Measurements from ENCODE around the gene ZNF182. TPM values are rescaled to one million over a fixed set of nuclear protein-coding genes. Genes with fewer than 3 reads are reported as not detected.
"Not testable (repeated sequence)": the region's sequence is repeated elsewhere in the genome, so short reads cannot be mapped to it uniquely, and the experiment has no call there.

ZNF182 gene
- total and polyA plus RNA-seq, 2 experiments from 2014 or later = 1.6 to 2.6 TPM

DNA sequence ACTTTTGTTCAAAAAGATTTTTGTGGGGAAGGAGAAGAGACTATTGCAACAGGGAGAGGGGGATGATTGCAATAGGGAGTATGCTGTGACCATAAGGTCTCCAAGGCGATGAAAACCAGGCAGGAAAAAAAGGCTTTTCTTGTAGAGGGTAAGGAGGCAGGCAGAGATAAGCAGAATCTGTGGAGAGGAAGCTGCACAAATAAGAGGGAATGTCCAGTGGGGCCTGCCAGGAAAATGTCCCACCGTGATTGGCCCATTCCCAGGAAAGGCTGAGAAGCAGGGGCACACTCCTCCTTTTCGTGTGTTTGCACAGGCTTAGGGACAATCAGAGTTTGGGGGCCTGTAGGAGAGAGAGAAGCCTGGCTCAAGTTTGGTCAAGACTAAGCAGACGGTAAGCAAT lies 32.1 kb upstream of the ZNF182 start:
- no peak overlapping the region for H3K4me2 ChIP-seq (ENCODE audit: unreplicated experiment)
- no peak for DNase-seq
- WGBS, 2 experiments (ENCODE audit: low coverage in 1 of 2, low lambda C conversion rate in 2 of 2, missing lambda C conversion rate in 2 of 2) = 44 to 50% methylated on average over 4 of the region's 4 CpGs

GRCh38 chrX:48030641-48031173 lies 26.9 kb upstream of the ZNF182 start:
- H3K9me2 ChIP-seq (ENCODE audit: insufficient read depth); H3K9ac ChIP-seq; H3K27me3 ChIP-seq (replicated peaks; ENCODE audit: insufficient read depth); H3K4me2 ChIP-seq (ENCODE audit: unreplicated experiment); H3K27ac ChIP-seq; H3F3A ChIP-seq (ENCODE audit: insufficient read depth); H3K4me1 ChIP-seq (ENCODE audit: insufficient read depth); H3K79me2 ChIP-seq (ENCODE audit: insufficient read depth); H4K20me1 ChIP-seq (ENCODE audit: insufficient read depth); H2AFZ ChIP-seq; H3K36me3 ChIP-seq (ENCODE audit: low read depth); DNase-seq; H3K4me3 ChIP-seq; H3K9me3 ChIP-seq (ENCODE audit: low read depth): not testable (repeated sequence)
- in situ Hi-C loops (cut with MboI) = loop anchor here (25.0 kb wide), 1 partner anchor 493 kb away; no protein-coding TSS in a partner anchor
- 77 to 79% methylated on average over 8 to 10 of the region's 10 CpGs for WGBS, 2 experiments (ENCODE audit: low coverage in 1 of 2, low lambda C conversion rate in 2 of 2, missing lambda C conversion rate in 2 of 2)

More for the DNA sequence above, 32.1 kb upstream of the ZNF182 start:
- TF ChIP-seq EZH2 (IDR thresholded peaks at IDR 0.05; ENCODE audit: insufficient read depth, poor library complexity, severe bottlenecking) = no peak
- no peak for TF ChIP-seq EZH2phosphoT487 (IDR thresholded peaks at IDR 0.05; ENCODE audit: insufficient read depth, low read depth)
- Histone ChIP-seq H3K36me3 (ENCODE audit: low read depth) (no peaks in the 10 kb centered on the region), H2AFZ (no peak overlapping the region), H3K9me3 (ENCODE audit: low read depth) (no peaks in the 10 kb centered on the region), H3K9me2 (ENCODE audit: insufficient read depth) (no peaks in the 10 kb centered on the region), H3K27me3 (replicated peaks; ENCODE audit: insufficient read depth) (no peaks in the 10 kb centered on the region), H3K4me1 (ENCODE audit: insufficient read depth) (no peaks in the 10 kb centered on the region), H3F3A (ENCODE audit: insufficient read depth) (no peaks in the 10 kb centered on the region), H3K79me2 (ENCODE audit: insufficient read depth) (no peaks in the 10 kb centered on the region), H3K27ac (no peak overlapping the region), H4K20me1 (ENCODE audit: insufficient read depth) (no peaks in the 10 kb centered on the region), H3K9ac (no peak overlapping the region), H3K4me3 (no peak overlapping the region)
- in situ Hi-C loops (cut with MboI) = loop anchor here (25.0 kb wide), 1 partner anchor 499 kb away; no protein-coding TSS in a partner anchor

DNA sequence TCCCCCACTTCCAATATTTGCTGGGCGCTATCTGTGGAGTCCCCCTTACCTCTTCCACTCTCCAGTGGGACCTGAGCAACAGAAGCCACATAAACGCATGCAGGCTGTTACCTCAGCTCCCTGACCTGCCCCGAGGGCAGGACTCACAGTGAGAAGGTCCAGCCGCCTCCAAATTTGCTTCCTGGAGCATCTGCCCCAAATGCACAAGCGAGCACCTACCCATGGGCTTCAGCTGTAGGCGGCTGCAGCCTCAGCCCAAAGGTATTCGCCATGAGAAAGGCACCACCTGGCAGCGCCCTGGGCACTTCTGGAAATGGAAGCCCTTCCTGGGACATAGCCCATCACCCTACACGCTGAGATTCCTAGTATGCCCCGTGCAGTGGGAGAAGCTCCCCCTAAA lies 26.4 kb upstream of the ZNF182 start:
- DNase-seq = no peak
- Histone ChIP-seq H3K27ac (no peak overlapping the region), H3K9me2 (ENCODE audit: insufficient read depth) (no peaks in the 10 kb centered on the region), H3K4me3 (no peak overlapping the region), H2AFZ (no peak overlapping the region), H3K4me1 (ENCODE audit: insufficient read depth) (no peaks in the 10 kb centered on the region), H3K9me3 (ENCODE audit: low read depth) (no peaks in the 10 kb centered on the region), H3K79me2 (ENCODE audit: insufficient read depth) (no peaks in the 10 kb centered on the region), H3F3A (ENCODE audit: insufficient read depth) (no peaks in the 10 kb centered on the region), H3K4me2 (ENCODE audit: unreplicated experiment) (no peak overlapping the region), H3K9ac (no peak overlapping the region), H3K27me3 (replicated peaks; ENCODE audit: insufficient read depth) (no peaks in the 10 kb centered on the region), H3K36me3 (ENCODE audit: low read depth) (no peaks in the 10 kb centered on the region), H4K20me1 (ENCODE audit: insufficient read depth) (no peaks in the 10 kb centered on the region)
- in situ Hi-C loops (cut with MboI) = loop anchor here (25.0 kb wide), 1 partner anchor 493 kb away; no protein-coding TSS in a partner anchor
- no peak for TF ChIP-seq EZH2 (IDR thresholded peaks at IDR 0.05; ENCODE audit: insufficient read depth, poor library complexity, severe bottlenecking)
- no peak for TF ChIP-seq EZH2phosphoT487 (IDR thresholded peaks at IDR 0.05; ENCODE audit: insufficient read depth, low read depth)
- WGBS, 2 experiments (ENCODE audit: low coverage in 1 of 2, low lambda C conversion rate in 2 of 2, missing lambda C conversion rate in 2 of 2) = 74 to 76% methylated on average over 5 to 7 of the region's 10 CpGs

GRCh38 chrX:48028091-48028490 lies 24.3 kb upstream of the ZNF182 start:
- Histone ChIP-seq H3K9me2 (ENCODE audit: insufficient read depth) (no peaks in the 10 kb centered on the region), H4K20me1 (ENCODE audit: insufficient read depth) (no peaks in the 10 kb centered on the region), H3K27ac (no peak overlapping the region), H3K79me2 (ENCODE audit: insufficient read depth) (no peaks in the 10 kb centered on the region), H3K9me3 (ENCODE audit: low read depth) (no peaks in the 10 kb centered on the region), H2AFZ (no peak overlapping the region), H3K4me2 (ENCODE audit: unreplicated experiment) (no peak overlapping the region), H3K4me1 (ENCODE audit: insufficient read depth) (no peaks in the 10 kb centered on the region), H3K36me3 (ENCODE audit: low read depth) (no peaks in the 10 kb centered on the region), H3F3A (ENCODE audit: insufficient read depth) (no peaks in the 10 kb centered on the region), H3K27me3 (replicated peaks; ENCODE audit: insufficient read depth) (no peaks in the 10 kb centered on the region), H3K9ac (no peak overlapping the region), H3K4me3 (no peak overlapping the region)
- in situ Hi-C loops (cut with MboI) = loop anchor here (25.0 kb wide), 1 partner anchor 491 kb away; no protein-coding TSS in a partner anchor
- 75 to 85% methylated on average over 5 to 8 of the region's 8 CpGs for WGBS, 2 experiments (ENCODE audit: low coverage in 1 of 2, low lambda C conversion rate in 2 of 2, missing lambda C conversion rate in 2 of 2)
- no peak for TF ChIP-seq EZH2phosphoT487 (IDR thresholded peaks at IDR 0.05; ENCODE audit: insufficient read depth, low read depth)
- TF ChIP-seq EZH2 (IDR thresholded peaks at IDR 0.05; ENCODE audit: insufficient read depth, poor library complexity, severe bottlenecking) = no peak
- no peak for DNase-seq

- 4 to 12% methylated on average over 3 of the region's 4 CpGs for WGBS, 2 experiments (ENCODE audit: low coverage in 1 of 2, low lambda C conversion rate in 2 of 2, missing lambda C conversion rate in 2 of 2)
- H3K36me3 ChIP-seq (ENCODE audit: low read depth); H3K9me3 ChIP-seq (ENCODE audit: low read depth); H3K79me2 ChIP-seq (ENCODE audit: insufficient read depth); H3K27ac ChIP-seq; H3K9ac ChIP-seq; H3K9me2 ChIP-seq (ENCODE audit: insufficient read depth); H3K4me2 ChIP-seq (ENCODE audit: unreplicated experiment); H2AFZ ChIP-seq; H4K20me1 ChIP-seq (ENCODE audit: insufficient read depth); H3K4me3 ChIP-seq; H3K4me1 ChIP-seq (ENCODE audit: insufficient read depth); H3K27me3 ChIP-seq (replicated peaks; ENCODE audit: insufficient read depth); DNase-seq; H3F3A ChIP-seq (ENCODE audit: insufficient read depth): not testable (repeated sequence)
- in situ Hi-C loops (cut with MboI) = loop anchor here (25.0 kb wide), 1 partner anchor 490 kb away; no protein-coding TSS in a partner anchor
Measured at GRCh38 chrX:48027545-48027944, 23.8 kb upstream of the ZNF182 start.
